IMR-90 (cell line): ENCODE data around the gene KCNH4. TPM values are rescaled to one million over a fixed set of nuclear protein-coding genes. Genes with fewer than 3 reads are reported as not detected.
"Not testable (repeated sequence)": the region's sequence is repeated elsewhere in the genome, so short reads cannot be mapped to it uniquely, and the experiment has no call there.

Source experiments
- ATAC-seq: fragments of 200-7000 bp; cut with Tn5 transposase; 2 replicates; pipeline ENCODE4 v1.9.1; 2020; ENCODE audit warnings: low read depth, mild to moderate bottlenecking, moderate library complexity
- BruUV-seq: library from RNA; stranded (reverse); fragments of 400-500 nt; replicated peaks from 2 replicates; lab custom pipeline; 2021; lab: Mats Ljungman, UMichigan
- CTCF ChIA-PET: fragments of 300-600 bp; formaldehyde crosslinking; extraction: SDS; loops from one replicate; lab custom pipeline; 2021; ENCODE audit warnings: antibody characterized with exemption; lab: Yijun Ruan, JAX
- POLR2A ChIA-PET: fragments of 300-600 bp; sonication (Branson Sonifier 250); formaldehyde crosslinking; loops from one replicate; lab custom pipeline; 2022; ENCODE audit warnings: antibody characterized with exemption; ENCODE audit not compliant: unreplicated experiment; lab: Charles Lee
- DNase-seq: peaks from one replicate; pipeline ENCODE4 v3.0.0; 2013
- H2AFZ ChIP-seq: replicated peaks from 2 replicates; pipeline ENCODE3; 2013; ENCODE audit warnings: low read length, mild to moderate bottlenecking; ENCODE audit not compliant: poor library complexity
- H2AK5ac ChIP-seq: 2 replicates; pipeline ENCODE4 v1.6.1; 2013; ENCODE audit warnings: low read depth, low read length, inconsistent platforms
- H2AK9ac ChIP-seq: replicated peaks from 2 replicates; pipeline ENCODE3; 2013; ENCODE audit warnings: mild to moderate bottlenecking, low read depth, low read length, moderate library complexity; ENCODE audit not compliant: poor library complexity
- H2BK120ac ChIP-seq: 2 replicates; pipeline ENCODE4 v1.6.1; 2013; ENCODE audit warnings: low read depth, low read length, inconsistent platforms
- H2BK15ac ChIP-seq: 3 replicates; pipeline ENCODE4 v1.6.1; 2013; ENCODE audit warnings: low read depth, low read length, inconsistent platforms
- H2BK20ac ChIP-seq: 2 replicates; pipeline ENCODE4 v1.6.1; 2013; ENCODE audit warnings: low read depth, mild to moderate bottlenecking, inconsistent platforms, low read length, moderate library complexity
- H2BK5ac ChIP-seq: 2 replicates; pipeline ENCODE4 v1.6.1; 2013; ENCODE audit warnings: mild to moderate bottlenecking, low read depth, low read length, inconsistent platforms; ENCODE audit not compliant: poor library complexity, severe bottlenecking
- H3K14ac ChIP-seq: replicated peaks from 2 replicates; pipeline ENCODE4 v1.6.1; 2013; ENCODE audit warnings: low read depth, low read length, inconsistent platforms
- H3K18ac ChIP-seq: 2 replicates; pipeline ENCODE4 v1.6.1; 2013; ENCODE audit warnings: low read depth, low read length, control low read depth
- H3K23ac ChIP-seq: 2 replicates; pipeline ENCODE4 v1.6.1; 2013; ENCODE audit warnings: low read depth, low read length, inconsistent platforms
- H3K27ac ChIP-seq: 2 replicates; pipeline ENCODE4 v1.5.1; 2013; ENCODE audit warnings: mild to moderate bottlenecking, control low read depth, low read length; ENCODE audit not compliant: insufficient read depth
- H3K27me3 ChIP-seq: 2 replicates; pipeline ENCODE4 v1.6.1; 2013; ENCODE audit warnings: low read length; ENCODE audit not compliant: control insufficient read depth, insufficient read depth
- H3K36me3 ChIP-seq: 2 replicates; pipeline ENCODE4 v1.6.1; 2013; ENCODE audit warnings: low read length, mixed read lengths; ENCODE audit not compliant: control insufficient read depth, insufficient read depth
- H3K4ac ChIP-seq: 2 replicates; pipeline ENCODE4 v1.6.1; 2013; ENCODE audit warnings: low read depth, low read length, inconsistent platforms
- H3K4me1 ChIP-seq: 2 replicates; pipeline ENCODE4 v1.6.1; 2013; ENCODE audit warnings: low read length, mixed read lengths; ENCODE audit not compliant: control insufficient read depth, insufficient read depth
- H3K4me2 ChIP-seq: 2 replicates; pipeline ENCODE4 v1.6.1; 2013; ENCODE audit warnings: low read depth, mild to moderate bottlenecking, control low read depth, low read length, moderate library complexity
- H3K4me3 ChIP-seq: 2 replicates; pipeline ENCODE4 v1.5.1; 2013; ENCODE audit warnings: low read depth, mild to moderate bottlenecking, control low read depth, low read length, moderate library complexity; ENCODE audit not compliant: insufficient read depth
- H3K56ac ChIP-seq: 2 replicates; pipeline ENCODE4 v1.6.1; 2013; ENCODE audit warnings: low read length, inconsistent platforms; ENCODE audit not compliant: insufficient read depth; ENCODE audit errors: extremely low read depth
- H3K79me1 ChIP-seq, 2 experiments: 2 replicates each; pipeline ENCODE4 v1.6.1; 2013; ENCODE audit warnings: low read length in 2 of 2, inconsistent platforms in 1 of 2, low read depth in 1 of 2
- H3K9ac ChIP-seq: 2 replicates; pipeline ENCODE4 v1.6.1; 2013; ENCODE audit warnings: low read depth, low read length, control low read depth
- H3K9me1 ChIP-seq: 2 replicates; pipeline ENCODE4 v1.6.1; 2013; ENCODE audit warnings: low read length, inconsistent platforms; ENCODE audit not compliant: insufficient read depth
- H3K9me3 ChIP-seq: 2 replicates; pipeline ENCODE4 v1.6.1; 2013; ENCODE audit warnings: low read length; ENCODE audit not compliant: control insufficient read depth, insufficient read depth
- H4K20me1 ChIP-seq: 2 replicates; pipeline ENCODE4 v1.6.1; 2013; ENCODE audit warnings: low read length, inconsistent platforms; ENCODE audit not compliant: insufficient read depth
- H4K5ac ChIP-seq: 2 replicates; pipeline ENCODE4 v1.6.1; 2013; ENCODE audit warnings: mild to moderate bottlenecking, low read depth, low read length, control low read depth
- H4K8ac ChIP-seq, 2 experiments: 2 replicates each; pipeline ENCODE4 v1.6.1; 2013; ENCODE audit warnings: low read depth in 2 of 2, low read length in 2 of 2, control low read depth in 1 of 2, inconsistent platforms in 1 of 2
- H4K91ac ChIP-seq: 2 replicates; pipeline ENCODE4 v1.6.1; 2013; ENCODE audit warnings: low read depth, low read length, inconsistent platforms; ENCODE audit not compliant: insufficient read depth
- WGBS, 2 experiments: methylation state at CpG; one replicate each; pipeline versions ENCODE4 v1.1.5 to v1.1.7; 2013; ENCODE audit warnings: missing lambda C conversion rate in 2 of 2; ENCODE audit not compliant: insufficient read length in 1 of 2; ENCODE audit errors: extremely low coverage in 2 of 2; 5-methylcytosine and 5-hydroxymethylcytosine counted together
- dilution Hi-C: fragments of 300-500 bp; cut with HindIII; formaldehyde crosslinking; loops from one replicate; pipeline ENCODE4 v1.14.3; 2018; ENCODE audit warnings: low sequenced_read_pairs; ENCODE audit not compliant: unreplicated experiment
- in situ Hi-C: fragments of 300-500 bp; cut with MboI; formaldehyde crosslinking; loops from 3 replicates; pipeline ENCODE4 v1.14.3; 2019; ENCODE audit warnings: low sequenced_read_pairs, inconsistent platforms, mixed read lengths
- intact Hi-C: fragments of 100-400 bp; cut with micrococcal nuclease; formaldehyde crosslinking; loops from 2 replicates; pipeline ENCODE4 v1.10.0; 2022
- polyA plus RNA-seq, 3 experiments: library from polyadenylated mRNA; depleted of rRNA; stranded (reverse); fragments of >200 nt; gene quantifications; 2 replicates each; pipeline ENCODE4 v1.2.3, GENCODE V29; 2012; ENCODE audit warnings: low replicate concordance in 1 of 3
- total RNA-seq: library from RNA; depleted of rRNA; stranded (reverse); fragments of >200 nt; gene quantifications from 2 replicates; pipeline ENCODE4 v1.2.3, GENCODE V29; 2012

KCNH4 gene
- total and polyA plus RNA-seq, 2 of the 4 experiments (the other 2 are of a cell fraction), result 0.03 TPM; not detected in 1

GRCh38 chr17:42186191-42186590 is 5.2 kb upstream of the KCNH4 start:
- H3K18ac ChIP-seq, H3K14ac ChIP-seq, H2AK9ac ChIP-seq, H4K91ac ChIP-seq, intact Hi-C loops, BruUV-seq, H2BK20ac ChIP-seq, H3K27me3 ChIP-seq, H3K9ac ChIP-seq, H3K79me1 ChIP-seq, H2AFZ ChIP-seq, H3K4me2 ChIP-seq, H3K4me3 ChIP-seq, H2AK5ac ChIP-seq, H3K4ac ChIP-seq, H3K27ac ChIP-seq, dilution Hi-C loops, H4K8ac ChIP-seq, H3K9me3 ChIP-seq, DNase-seq, H4K20me1 ChIP-seq, H2BK120ac ChIP-seq, H2BK5ac ChIP-seq, POLR2A ChIA-PET, H2BK15ac ChIP-seq, H3K4me1 ChIP-seq, CTCF ChIA-PET, H3K56ac ChIP-seq, in situ Hi-C loops, H4K5ac ChIP-seq, H3K36me3 ChIP-seq, H3K23ac ChIP-seq, ATAC-seq, H3K9me1 ChIP-seq: not testable (repeated sequence)
- WGBS, 2 experiments, result 90% methylated on average over 2 of the region's 5 CpGs; no CpG with 5 or more reads in 1 of the 2 experiments
